HK-2 (cell line): ENCODE measurements around the gene MAST1.
"Not testable (repeated sequence)": the region's sequence is repeated elsewhere in the genome, so short reads cannot be mapped to it uniquely, and the experiment has no call there.

Experiments
- DNase-seq: peaks from one replicate; pipeline ENCODE4 v3.0.0-alpha.2; 2018; ENCODE audit not compliant: unreplicated experiment

The MAST1 gene

GRCh38 chr19:12893582-12893981 lies 55.3 kb downstream of the MAST1 start:
- DNase-seq = no peak

- no peak for DNase-seq
These were observed 58.1 kb downstream of the MAST1 start for GRCh38 chr19:12896460-12896859.

DNA sequence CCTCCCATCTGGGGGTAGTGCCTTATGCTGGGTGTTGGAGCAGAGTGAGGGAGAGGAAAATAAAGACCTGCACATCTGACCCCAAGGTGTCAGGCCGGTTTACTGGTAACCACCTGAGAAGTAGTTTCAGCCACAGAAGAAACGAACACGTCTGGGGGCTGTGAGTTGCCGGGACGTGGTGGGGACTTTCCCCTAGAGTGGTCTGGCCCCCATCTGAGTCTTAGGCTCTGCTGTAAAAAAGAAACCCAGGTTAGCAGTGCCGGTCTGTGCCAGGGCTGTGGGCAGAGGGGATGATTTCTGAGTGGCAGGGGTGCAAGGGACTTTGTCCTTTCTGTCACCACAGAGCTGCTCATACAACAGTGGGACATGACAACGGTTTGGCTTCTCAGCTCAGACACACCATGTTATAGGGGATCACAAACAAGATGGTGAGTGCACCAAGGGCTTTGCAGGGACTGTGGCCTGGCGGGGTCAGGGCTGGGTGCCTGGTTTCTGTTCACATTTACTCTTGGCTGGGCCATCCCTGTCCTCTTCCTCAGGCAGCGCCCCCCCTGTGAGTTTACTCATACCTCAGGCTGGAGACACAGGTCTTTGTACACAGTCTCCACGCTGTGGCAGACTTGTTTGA lies 61.7 kb downstream of the MAST1 start:
- DNase-seq = no peak

DNA sequence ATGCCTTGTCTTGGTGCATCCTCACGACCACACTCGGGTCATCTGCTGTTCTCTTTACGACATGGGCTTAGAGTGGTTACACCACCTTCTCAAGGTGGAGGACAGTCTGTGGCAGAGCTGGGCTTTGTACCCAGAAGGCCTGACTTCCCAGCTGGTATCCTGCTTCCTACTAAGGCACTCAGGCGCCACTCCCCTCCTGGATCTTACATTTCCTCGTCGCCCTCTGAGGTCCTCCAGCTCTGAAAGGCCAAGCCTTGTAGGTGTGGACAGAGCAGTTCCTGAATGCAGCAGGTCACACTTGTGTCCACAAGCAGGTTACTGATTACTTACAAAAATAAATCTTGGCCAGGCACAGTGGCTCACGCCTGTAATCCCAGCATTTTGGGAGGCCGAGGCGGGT lies 68.9 kb downstream of the MAST1 start:
- DNase-seq = no peak

DNA sequence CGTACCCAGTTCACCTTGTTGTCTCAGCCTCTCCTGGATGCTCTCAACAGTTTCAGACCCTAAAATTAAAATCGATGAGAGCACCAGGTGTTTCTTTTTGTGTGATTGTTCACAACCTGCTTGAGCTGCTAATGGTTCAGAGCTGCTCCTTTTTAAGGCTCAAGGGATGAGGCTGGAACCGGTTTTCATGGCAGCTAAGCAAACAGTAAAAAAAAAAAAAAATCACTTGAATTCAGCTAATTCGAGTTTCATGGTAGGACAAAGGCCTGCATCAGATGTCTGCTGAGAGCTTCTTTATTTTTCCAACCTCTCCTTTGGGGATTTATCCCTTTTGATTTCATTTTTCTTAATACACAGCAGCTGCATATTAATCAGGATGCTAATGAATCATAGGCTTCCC lies 74.3 kb downstream of the MAST1 start:
- DNase-seq = no peak

DNA sequence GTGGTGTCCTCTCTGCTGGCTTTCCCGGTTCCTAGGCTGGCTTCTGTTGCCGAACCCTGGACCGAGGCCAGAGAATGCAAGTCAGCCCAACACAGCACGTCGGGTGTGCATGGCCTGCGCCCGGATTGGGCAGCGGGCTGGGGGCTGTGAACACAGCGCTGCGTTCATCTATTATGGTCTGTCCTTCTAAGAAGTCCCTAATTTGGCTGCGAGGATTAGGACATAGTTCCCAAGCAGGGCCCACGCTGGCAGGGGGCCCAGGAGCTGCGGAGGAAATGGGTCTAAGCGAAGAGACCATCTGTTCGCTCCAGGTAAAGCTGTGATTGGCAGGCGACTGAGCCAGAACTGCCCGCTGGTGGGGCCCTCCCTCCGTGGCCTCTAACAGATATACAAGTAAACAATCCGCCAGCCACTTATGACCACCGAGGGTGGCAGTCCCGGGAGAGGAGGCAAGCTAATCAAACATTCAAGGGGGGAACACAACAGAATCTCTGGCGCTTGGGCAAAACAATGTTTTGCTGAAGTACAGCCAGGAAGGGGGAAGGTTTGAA lies 74.8 kb downstream of the MAST1 start:
- DNase-seq = no peak

DNA sequence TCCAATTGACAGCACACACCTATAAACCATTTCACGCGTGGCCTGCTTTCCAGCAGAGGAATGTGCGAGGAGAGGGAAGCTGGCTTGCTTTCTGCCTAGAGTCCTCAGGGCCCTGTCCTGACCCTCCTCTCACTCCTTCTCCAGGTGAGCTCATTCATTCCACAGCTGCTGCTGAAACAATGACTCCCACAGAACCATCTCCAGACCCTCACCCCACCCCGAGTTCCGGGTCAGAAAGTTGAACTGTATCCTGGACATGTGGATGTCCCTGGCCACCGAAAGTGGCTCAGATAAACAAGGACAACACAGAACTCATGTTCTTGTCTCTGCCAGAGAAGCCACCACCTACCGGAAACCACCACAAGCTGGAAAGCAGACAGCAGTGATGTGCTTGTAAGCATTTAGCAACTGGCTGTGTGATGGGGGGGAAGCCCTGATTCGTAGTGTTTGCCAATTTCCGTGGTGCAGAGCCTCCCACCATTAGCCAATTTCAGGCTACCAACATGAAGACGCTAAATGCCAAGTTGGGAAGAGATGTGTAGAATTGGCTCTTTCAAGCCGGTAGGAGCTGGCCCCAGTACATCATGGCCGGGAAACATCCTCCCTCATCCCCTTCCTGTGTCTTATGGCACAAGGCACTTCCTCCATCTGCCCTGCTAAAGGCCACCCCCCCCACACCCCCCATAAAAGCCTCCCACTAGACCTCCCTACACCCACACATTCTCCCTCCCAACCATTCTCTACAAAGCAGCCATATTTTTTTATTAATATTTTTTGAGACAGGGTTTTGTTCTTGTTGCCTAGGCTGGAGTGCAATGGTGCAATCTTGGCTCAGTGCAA lies 75.8 kb downstream of the MAST1 start:
- no peak for DNase-seq

DNA sequence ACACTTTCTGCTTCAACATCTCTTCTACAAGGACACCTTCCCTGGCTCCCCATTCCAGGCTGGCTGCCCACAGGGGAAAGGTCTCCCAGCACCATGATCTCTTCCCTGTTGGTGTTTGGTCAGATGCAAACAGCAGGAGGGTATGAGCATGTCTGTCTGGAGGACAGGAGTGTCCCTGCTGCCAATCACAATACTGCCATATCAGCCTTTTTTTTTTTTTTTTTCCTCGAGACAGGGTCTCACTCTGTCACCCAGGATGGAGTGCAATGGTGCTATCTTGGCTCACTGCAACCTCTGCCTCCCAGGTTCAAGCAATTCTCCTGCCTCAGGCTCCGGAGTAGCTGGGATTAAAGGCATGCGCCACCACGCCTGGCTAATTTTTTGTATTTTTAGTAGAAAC lies 77.5 kb downstream of the MAST1 start:
- not testable (repeated sequence) for DNase-seq

DNA sequence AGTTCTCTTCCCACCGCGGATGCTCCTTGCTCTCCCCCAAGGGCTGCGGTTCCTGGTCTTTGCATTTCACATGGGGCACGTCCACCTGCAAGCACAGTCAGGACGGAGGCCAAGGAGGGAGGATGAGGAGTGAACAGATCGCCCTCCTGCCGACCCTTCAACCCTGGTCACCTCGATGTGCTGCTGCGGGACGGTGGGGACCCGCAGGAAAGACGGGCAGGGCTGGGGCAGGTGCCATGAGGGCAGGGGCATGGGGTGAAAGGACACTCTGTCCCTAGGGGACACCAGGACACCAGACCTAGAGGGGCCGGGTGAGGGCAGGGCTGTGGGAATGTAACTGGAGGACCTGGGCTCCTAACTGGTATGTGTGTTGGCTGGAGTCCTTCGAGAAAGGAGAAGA lies 79.9 kb downstream of the MAST1 start:
- DNase-seq = no peak

DNA sequence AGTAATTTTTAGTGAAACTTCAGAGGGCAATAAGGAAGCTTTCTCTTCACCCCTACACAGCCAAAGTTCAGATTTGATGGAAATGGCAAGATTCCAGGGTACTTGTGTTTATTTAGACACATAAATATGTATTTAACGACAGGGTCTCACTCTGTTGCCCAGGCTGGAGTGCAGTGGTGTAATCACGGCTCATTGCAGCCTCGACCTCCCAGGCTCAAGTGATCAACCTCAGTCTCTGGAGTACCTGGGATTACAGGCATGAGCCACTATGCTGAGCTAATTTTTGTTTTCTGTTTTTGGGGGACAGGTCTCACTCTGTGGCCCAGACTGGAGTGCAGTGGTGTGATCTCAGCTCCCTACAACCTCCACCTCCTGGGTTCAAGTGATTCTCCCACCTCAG lies 82.7 kb downstream of the MAST1 start:
- DNase-seq = no peak

DNA sequence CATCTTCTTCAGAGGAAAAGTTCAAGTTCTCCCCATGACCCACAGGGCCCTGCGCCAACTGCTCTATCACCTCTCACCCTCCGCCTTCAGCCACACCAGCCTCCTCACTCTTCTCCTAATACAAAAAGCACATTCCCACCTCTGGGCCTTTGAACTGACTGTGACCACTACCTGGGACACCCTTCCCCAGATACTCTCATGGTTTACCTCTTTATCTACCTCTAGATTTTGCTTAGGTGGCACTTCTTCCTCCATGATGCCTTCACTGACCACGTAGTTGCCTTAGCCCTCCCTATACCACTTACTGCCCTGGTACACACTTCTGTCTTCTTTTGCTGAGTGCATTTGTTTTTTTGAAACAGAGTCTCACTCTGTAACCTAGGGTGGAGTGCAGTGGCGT lies 84.6 kb downstream of the MAST1 start:
- no peak for DNase-seq
